ENCODE data around the gene GSTO2.

The GSTO2 gene

DNA sequence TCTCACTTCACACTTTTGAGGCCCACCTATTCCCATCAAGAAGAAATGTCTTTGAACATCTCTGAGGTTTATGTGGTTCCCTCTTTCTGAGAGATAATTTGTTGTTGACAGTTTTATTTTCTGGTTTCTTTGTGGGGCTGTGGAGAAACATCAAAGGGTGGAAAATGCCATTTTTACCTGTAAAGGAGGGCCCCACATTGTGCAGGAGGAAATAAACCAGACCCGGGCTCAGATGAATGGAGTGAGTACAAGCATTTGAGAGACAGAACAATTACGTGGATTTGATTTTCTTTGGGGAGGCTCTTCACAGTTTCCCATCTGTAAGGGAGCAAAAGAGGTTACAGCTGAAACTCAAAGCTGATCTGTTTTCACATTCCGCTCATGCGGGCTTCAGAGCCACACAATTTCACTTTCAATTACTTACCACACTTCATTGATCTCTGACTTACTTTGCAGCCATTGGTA, 39.5 kb downstream of the GSTO2 start:
- no peak for DNase-seq (ENCODE audit: low read depth)

DNA sequence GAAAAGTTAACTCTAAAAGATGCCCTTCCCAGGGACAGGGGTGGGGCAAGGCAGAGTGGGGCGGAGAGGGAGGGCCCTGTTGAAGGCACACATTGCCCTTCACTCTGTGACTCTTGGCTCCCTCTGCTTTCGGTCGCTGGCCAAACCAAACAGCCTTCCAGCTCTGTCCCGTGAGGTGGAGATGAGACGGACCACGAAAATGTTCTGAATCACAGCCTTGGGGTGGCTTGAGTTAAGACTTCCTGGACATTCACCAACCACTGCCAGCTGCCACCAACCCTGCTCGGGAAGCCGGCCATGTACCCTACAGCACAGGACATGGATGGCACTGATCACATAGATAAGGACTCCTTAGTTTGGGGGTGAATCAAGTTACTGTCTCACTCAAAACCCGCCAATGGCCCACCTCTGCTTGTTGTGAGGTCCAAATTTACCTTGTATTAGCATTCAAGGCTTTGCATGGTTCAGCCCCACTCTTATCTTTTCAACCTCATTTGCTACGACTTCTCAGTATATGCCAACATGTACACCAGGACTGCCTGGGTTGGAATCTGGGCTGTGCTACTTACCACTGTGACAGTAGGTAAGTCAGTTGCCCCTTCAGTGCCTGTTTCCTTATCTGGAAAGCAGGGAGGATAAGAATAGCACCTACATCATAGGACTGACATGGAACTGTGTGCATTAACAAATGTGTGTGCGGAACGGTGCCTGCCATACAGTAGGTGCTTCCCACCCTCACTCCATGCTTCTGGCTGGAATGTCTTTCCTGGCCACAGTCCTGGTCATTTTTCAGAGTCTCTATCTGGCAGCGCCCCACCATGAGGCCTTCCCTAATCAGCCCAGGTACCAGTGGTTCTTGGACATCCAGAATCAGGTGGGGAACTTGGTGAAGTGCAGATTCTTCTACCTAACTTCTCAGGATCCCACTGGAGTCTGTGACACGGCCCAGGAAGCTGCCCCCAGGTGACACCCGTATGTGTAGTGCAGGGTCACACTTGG, 41.3 kb downstream of the GSTO2 start:
- no peak for DNase-seq (ENCODE audit: low read depth)

- no peak for DNase-seq (ENCODE audit: low read depth)
These were observed 42.3 kb downstream of the GSTO2 start for GRCh38 chr10:104311184-104311720.

- DNase-seq (ENCODE audit: low read depth) = no peak
These were observed 45.9 kb downstream of the GSTO2 start for GRCh38 chr10:104314591-104315485.

GRCh38 chr10:104315486-104315921, 46.5 kb downstream of the GSTO2 start:
- no peak for DNase-seq (ENCODE audit: low read depth)

GRCh38 chr10:104316321-104317099, 47.5 kb downstream of the GSTO2 start:
- no peak for DNase-seq (ENCODE audit: low read depth)

- no peak for DNase-seq (ENCODE audit: low read depth)
These were observed 48.3 kb downstream of the GSTO2 start for GRCh38 chr10:104317269-104317710.

DNA sequence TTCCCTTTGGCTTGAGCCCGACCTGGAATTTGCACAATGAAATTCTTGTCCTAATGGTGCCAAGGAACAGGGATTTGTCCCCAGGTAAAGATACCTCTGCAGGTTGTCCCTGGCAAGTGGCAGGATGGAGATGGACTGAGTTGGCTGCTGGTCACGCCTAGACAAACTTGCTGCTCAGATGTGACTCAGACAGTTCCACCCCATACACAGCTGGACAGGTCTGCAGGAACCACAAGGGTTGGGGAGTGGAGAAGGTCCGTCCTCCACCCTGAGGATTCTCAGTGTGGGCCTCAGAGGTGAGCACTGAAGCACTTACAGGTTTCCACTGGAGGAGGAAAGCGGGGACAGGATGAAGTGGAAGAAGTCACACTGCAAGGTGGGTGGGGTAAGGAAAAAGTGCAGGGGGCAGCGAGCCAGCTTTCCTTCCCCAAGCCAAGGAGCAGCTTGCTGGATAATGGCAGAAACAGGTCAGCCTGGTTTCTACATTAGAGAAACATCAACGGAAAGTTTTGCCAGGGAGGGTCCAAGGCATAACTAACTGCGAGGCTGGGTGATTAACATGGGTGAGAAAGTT, 48.8 kb downstream of the GSTO2 start:
- DNase-seq (ENCODE audit: low read depth) = no peak

GRCh38 chr10:104318326-104318725, 49.3 kb downstream of the GSTO2 start:
- DNase-seq (ENCODE audit: low read depth) = no peak

DNA sequence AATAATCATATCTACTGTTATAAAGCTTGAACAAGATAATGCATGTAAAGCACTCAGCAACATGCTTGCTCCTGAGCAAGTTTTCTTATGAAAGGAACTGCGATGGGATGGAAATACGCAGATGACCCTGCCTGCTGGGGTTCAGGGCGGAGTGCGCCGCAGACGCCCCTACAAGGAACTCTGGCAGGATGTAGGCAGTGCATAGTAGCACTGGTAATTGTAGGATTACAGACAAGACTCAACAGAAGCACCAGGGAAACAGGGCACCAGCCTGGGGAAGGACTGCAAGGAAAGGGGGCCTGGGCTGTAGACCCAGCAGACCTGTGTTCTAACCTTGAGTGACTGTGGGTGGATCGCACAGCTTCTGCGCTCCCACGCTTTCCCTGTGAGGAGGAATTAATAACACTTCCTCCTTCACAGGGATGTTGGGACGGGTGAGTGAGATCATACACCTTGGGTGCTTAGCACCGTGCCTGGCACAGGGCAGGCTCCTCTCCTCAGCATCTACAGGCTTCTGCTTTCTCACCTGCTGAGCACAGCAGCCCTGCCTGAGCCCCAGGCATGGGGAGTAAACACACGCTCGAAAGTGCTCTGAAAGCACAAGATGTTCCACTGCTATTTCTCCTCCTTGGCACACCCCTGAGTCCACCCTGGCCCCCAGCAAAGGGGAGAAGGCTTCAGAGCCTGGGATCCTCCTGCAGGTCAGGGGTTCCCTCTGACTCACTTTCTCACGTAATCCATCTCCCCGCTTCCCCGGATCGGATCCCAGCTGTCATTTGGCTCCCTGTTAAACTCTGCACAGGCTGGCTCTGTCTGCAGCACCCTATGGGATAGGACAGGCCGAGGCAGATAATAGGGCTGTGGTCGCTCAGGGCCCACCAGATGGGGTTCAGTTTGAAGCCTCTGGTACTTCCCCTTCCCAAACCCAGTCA, 50.1 kb downstream of the GSTO2 start:
- no peak for DNase-seq (ENCODE audit: low read depth)

- DNase-seq (ENCODE audit: low read depth) = no peak
These were observed 52.2 kb downstream of the GSTO2 start for GRCh38 chr10:104321226-104321625.

DNA sequence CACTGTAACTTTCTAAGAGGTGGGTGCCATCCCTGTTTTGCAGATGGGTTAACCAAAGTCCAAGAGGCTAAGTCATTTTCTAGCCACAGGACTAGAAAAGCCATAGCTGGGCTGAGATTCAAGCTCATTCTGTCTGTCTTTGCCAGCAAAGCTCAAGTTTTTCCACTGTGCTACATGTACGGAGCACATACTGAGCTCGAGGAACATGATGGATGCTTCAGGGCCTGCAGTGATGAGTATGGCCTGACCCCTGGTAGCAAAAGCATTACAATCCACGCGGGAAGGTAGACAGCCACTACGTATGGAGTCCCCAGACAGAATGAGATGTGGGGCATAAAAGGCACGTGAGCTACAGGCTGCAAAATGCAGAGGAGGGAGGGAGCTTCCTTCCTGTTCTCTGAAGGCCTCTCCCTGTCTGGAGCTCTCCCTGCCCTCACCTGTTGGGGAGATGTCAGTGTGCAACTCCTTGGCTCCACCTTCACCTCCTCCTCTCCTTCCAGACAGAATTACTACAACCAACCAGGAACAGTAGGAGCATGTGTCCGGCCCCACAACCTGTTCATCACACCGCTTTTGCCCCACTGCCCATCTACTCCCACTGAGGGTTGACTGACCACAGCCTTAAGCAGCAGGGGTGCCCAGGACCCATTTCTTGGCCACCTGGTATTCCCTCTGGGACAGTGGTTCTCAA, 52.9 kb downstream of the GSTO2 start:
- peak; percentile 14 for DNase-seq (ENCODE audit: low read depth)

DNA sequence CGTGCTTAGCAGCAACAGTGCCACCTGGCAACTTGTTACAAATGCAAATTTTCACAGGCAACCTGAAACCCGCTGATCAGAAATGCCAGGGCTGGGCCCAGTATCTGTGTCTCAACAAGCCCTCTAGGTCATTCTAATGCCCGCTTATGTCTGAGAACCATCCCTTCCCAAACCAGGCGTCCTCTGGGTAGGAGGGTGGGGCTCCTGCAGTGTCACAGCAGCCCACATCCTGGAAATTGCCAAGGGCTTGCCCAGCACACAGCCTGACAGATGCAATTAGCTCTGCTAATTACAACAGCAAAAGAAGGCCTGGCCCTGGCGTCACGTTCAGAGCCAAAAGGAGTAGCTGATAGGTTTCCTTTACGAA, 53.4 kb downstream of the GSTO2 start:
- no peak for DNase-seq (ENCODE audit: low read depth)

- no peak for DNase-seq (ENCODE audit: low read depth)
These were observed 54.1 kb downstream of the GSTO2 start for GRCh38 chr10:104323085-104323484.

GRCh38 chr10:104323760-104324201, 54.8 kb downstream of the GSTO2 start:
- no peak for DNase-seq (ENCODE audit: low read depth)

DNA sequence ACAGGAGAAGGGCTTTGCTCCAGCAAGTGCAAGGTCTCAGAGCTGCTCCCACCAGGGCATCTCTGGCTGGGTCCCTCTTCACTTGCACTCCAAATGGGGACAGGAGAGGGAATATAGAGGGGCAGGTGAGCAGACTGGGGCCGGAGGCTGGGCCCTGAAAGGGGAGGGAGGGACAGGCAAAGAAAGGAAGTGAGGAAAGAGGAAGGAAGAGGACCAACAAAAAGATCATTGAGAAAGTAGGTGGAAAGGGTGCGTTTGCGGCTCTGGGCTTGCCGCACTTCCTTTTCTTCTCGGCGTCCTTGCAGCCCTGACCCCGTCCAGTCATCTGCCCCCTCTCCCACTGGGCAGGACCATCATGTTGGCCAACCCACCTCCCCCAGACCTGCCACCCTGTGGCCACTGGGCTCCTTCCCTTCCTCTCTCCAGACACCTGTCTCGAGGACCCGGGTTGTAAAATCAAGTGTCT, 55.3 kb downstream of the GSTO2 start:
- DNase-seq (ENCODE audit: low read depth) = no peak

DNA sequence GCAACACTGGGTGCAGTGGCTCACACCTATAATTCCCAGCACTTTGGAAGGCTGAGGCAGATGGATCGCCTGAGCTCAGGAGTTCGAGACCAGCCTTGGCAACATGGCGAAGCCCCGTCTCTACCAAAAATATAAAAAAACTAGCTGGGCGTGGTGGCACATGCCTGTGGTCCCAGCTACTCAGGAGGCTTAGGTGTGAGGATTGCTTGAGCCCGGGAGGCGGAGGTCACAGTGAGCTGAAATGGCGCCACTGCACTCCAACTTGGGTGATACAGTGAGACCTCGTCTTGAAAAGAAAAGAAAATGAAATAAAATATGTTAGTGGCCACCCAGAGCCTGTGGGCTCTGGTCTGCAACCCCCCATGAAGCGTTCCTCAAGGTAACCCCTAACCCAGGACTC, 55.9 kb downstream of the GSTO2 start:
- DNase-seq (ENCODE audit: low read depth) = no peak

GRCh38 chr10:104325436-104326435, 56.8 kb downstream of the GSTO2 start:
- DNase-seq (ENCODE audit: low read depth) = no peak
